Measurements from ENCODE around the gene GNG5. TPM values are rescaled to one million over a fixed set of nuclear protein-coding genes. Genes with fewer than 3 reads are reported as not detected.

The GNG5 gene
- total RNA-seq, 1 experiment from 2014 or later: 108 TPM

GRCh38 chr1:84480650-84481049, 25.7 kb downstream of the GNG5 start:
- Mint-ChIP-seq H3K4me1 (peaks cover 8% of the 10 kb centered on the region), H3K9me3 (peaks cover 17% of the 10 kb centered on the region), H3K4me3 (peak overlapping the region; percentile 97), H3K27me3 (ENCODE audit: low read depth) (peaks cover 35% of the 10 kb centered on the region), H3K27ac (no peak overlapping the region), H3K36me3 (peaks cover 34% of the 10 kb centered on the region)
- DNase-seq (ENCODE audit: low spot score): no peak
- ATAC-seq: no peak
- ChIA-PET POLR2A (no interaction called here), CTCF (interaction anchor here (0.6 to 1.1 kb wide), 2 partner anchors 295 to 464 kb away, joined by 3 read pairs; no protein-coding TSS in a partner anchor)
- no peak for TF ChIP-seq JAZF1 (CRISPR knock-in tag; IDR thresholded peaks at IDR 0.05)
- TF ChIP-seq, protein P1, sequence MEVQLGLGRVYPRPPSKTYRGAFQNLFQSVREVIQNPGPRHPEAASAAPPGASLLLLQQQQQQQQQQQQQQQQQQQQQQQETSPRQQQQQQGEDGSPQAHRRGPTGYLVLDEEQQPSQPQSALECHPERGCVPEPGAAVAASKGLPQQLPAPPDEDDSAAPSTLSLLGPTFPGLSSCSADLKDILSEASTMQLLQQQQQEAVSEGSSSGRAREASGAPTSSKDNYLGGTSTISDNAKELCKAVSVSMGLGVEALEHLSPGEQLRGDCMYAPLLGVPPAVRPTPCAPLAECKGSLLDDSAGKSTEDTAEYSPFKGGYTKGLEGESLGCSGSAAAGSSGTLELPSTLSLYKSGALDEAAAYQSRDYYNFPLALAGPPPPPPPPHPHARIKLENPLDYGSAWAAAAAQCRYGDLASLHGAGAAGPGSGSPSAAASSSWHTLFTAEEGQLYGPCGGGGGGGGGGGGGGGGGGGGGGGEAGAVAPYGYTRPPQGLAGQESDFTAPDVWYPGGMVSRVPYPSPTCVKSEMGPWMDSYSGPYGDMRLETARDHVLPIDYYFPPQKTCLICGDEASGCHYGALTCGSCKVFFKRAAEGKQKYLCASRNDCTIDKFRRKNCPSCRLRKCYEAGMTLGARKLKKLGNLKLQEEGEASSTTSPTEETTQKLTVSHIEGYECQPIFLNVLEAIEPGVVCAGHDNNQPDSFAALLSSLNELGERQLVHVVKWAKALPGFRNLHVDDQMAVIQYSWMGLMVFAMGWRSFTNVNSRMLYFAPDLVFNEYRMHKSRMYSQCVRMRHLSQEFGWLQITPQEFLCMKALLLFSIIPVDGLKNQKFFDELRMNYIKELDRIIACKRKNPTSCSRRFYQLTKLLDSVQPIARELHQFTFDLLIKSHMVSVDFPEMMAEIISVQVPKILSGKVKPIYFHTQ (CRISPR knock-in tag; IDR thresholded peaks at IDR 0.05): no peak
- no peak for TF ChIP-seq FOXP1 (CRISPR knock-in tag; IDR thresholded peaks at IDR 0.05; ENCODE audit: borderline replicate concordance)

DNA sequence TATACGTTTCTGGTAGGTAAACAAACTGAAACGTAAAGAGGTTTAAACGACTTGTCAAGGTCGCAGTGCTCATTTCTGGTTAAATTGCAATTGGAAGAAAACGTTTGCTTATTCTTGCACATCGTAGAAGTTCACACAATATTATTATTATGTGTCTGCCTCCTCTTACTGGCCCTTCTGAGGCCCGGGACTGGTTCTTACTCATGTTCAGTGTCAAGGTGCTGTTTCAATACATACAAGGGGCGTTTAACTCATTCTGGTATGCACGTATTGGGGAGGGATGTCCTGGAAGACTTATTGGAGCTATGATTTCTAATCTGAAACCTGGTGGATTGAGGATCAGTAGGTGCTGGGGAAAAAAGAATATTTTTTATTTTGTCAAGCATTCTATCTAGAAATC, 26.4 kb downstream of the GNG5 start:
- ChIA-PET CTCF (interaction anchor here (0.6 to 1.1 kb wide), 4 partner anchors 93 to 465 kb away, joined by 3 to 5 read pairs (median 3); no protein-coding TSS in a partner anchor), POLR2A (interaction anchor here (0.8 kb wide), 1 partner anchor 26 kb away, joined by 4 read pairs; the partner anchor contains the start of genes GNG5 and SPATA1)
- DNase-seq (ENCODE audit: low spot score) (no peak), ATAC-seq (no peak)
- peaks cover 30% of the 10 kb centered on the region for H3K36me3 Mint-ChIP-seq
- H3K4me3 Mint-ChIP-seq: peak overlapping the region; percentile 97
- H3K9me3 Mint-ChIP-seq: peaks cover 16% of the 10 kb centered on the region
- no peak overlapping the region for H3K27ac Mint-ChIP-seq
- H3K4me1 Mint-ChIP-seq: peaks cover 8% of the 10 kb centered on the region
- peaks cover 42% of the 10 kb centered on the region for H3K27me3 Mint-ChIP-seq (ENCODE audit: low read depth)
- TF ChIP-seq, protein P2, sequence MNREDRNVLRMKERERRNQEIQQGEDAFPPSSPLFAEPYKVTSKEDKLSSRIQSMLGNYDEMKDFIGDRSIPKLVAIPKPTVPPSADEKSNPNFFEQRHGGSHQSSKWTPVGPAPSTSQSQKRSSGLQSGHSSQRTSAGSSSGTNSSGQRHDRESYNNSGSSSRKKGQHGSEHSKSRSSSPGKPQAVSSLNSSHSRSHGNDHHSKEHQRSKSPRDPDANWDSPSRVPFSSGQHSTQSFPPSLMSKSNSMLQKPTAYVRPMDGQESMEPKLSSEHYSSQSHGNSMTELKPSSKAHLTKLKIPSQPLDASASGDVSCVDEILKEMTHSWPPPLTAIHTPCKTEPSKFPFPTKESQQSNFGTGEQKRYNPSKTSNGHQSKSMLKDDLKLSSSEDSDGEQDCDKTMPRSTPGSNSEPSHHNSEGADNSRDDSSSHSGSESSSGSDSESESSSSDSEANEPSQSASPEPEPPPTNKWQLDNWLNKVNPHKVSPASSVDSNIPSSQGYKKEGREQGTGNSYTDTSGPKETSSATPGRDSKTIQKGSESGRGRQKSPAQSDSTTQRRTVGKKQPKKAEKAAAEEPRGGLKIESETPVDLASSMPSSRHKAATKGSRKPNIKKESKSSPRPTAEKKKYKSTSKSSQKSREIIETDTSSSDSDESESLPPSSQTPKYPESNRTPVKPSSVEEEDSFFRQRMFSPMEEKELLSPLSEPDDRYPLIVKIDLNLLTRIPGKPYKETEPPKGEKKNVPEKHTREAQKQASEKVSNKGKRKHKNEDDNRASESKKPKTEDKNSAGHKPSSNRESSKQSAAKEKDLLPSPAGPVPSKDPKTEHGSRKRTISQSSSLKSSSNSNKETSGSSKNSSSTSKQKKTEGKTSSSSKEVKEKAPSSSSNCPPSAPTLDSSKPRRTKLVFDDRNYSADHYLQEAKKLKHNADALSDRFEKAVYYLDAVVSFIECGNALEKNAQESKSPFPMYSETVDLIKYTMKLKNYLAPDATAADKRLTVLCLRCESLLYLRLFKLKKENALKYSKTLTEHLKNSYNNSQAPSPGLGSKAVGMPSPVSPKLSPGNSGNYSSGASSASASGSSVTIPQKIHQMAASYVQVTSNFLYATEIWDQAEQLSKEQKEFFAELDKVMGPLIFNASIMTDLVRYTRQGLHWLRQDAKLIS (CRISPR knock-in tag; IDR thresholded peaks at IDR 0.05; ENCODE audit: borderline replicate concordance): no peak
- TF ChIP-seq TCF7 (CRISPR knock-in tag; IDR thresholded peaks at IDR 0.05; ENCODE audit: low read depth) (no peak), TP53 (CRISPR knock-in tag; IDR thresholded peaks at IDR 0.05) (no peak), ZNF532 (CRISPR knock-in tag; IDR thresholded peaks at IDR 0.05; ENCODE audit: borderline replicate concordance) (no peak), NR3C1 (CRISPR knock-in tag; conservative IDR thresholded peaks at IDR 0.05; ENCODE audit: low read depth) (no peak), CDX4 (CRISPR knock-in tag; IDR thresholded peaks at IDR 0.05; ENCODE audit: borderline replicate concordance) (no peak), ELF4 (CRISPR knock-in tag; IDR thresholded peaks at IDR 0.05; ENCODE audit: low read depth) (no peak), SMAD4 (CRISPR knock-in tag; IDR thresholded peaks at IDR 0.05) (no peak), NR2C2 (CRISPR knock-in tag; IDR thresholded peaks at IDR 0.05) (no peak), ZNF671 (CRISPR knock-in tag; IDR thresholded peaks at IDR 0.05) (no peak), ZNF232 (CRISPR knock-in tag; IDR thresholded peaks at IDR 0.05) (no peak), EMX1 (CRISPR knock-in tag; IDR thresholded peaks at IDR 0.05) (no peak), KAT7 (CRISPR knock-in tag; IDR thresholded peaks at IDR 0.05; ENCODE audit: borderline replicate concordance) (no peak)
- TF ChIP-seq, protein P3, sequence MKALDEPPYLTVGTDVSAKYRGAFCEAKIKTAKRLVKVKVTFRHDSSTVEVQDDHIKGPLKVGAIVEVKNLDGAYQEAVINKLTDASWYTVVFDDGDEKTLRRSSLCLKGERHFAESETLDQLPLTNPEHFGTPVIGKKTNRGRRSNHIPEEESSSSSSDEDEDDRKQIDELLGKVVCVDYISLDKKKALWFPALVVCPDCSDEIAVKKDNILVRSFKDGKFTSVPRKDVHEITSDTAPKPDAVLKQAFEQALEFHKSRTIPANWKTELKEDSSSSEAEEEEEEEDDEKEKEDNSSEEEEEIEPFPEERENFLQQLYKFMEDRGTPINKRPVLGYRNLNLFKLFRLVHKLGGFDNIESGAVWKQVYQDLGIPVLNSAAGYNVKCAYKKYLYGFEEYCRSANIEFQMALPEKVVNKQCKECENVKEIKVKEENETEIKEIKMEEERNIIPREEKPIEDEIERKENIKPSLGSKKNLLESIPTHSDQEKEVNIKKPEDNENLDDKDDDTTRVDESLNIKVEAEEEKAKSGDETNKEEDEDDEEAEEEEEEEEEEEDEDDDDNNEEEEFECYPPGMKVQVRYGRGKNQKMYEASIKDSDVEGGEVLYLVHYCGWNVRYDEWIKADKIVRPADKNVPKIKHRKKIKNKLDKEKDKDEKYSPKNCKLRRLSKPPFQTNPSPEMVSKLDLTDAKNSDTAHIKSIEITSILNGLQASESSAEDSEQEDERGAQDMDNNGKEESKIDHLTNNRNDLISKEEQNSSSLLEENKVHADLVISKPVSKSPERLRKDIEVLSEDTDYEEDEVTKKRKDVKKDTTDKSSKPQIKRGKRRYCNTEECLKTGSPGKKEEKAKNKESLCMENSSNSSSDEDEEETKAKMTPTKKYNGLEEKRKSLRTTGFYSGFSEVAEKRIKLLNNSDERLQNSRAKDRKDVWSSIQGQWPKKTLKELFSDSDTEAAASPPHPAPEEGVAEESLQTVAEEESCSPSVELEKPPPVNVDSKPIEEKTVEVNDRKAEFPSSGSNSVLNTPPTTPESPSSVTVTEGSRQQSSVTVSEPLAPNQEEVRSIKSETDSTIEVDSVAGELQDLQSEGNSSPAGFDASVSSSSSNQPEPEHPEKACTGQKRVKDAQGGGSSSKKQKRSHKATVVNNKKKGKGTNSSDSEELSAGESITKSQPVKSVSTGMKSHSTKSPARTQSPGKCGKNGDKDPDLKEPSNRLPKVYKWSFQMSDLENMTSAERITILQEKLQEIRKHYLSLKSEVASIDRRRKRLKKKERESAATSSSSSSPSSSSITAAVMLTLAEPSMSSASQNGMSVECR (CRISPR knock-in tag; IDR thresholded peaks at IDR 0.05; ENCODE audit: borderline replicate concordance): no peak
